GM12878 (cell line): Measurements from ENCODE around the gene ZWINT. TPM values are rescaled to one million over a fixed set of nuclear protein-coding genes. Genes with fewer than 3 reads are reported as not detected.

ENCODE experiments used
- ATAC-seq: fragments of 200-7000 bp; cut with Tn5 transposase; 3 replicates; pipeline ENCODE4 v1.9.1; 2020; ENCODE audit warnings: mild to moderate bottlenecking, moderate library complexity
- BruUV-seq: library from RNA; stranded (reverse); fragments of 400-500 nt; replicated peaks from 2 replicates; lab custom pipeline; 2021; lab: Mats Ljungman, UMichigan
- CTCF ChIA-PET: fragments of 300-600 bp; sonication (Branson Sonifier 250); formaldehyde crosslinking; extraction: SDS; loops from one replicate; lab custom pipeline; 2021; ENCODE audit warnings: inconsistent platforms; lab: Yijun Ruan, JAX
- POLR2A ChIA-PET: fragments of 350-600 bp; formaldehyde crosslinking; extraction: SDS; loops from one replicate; lab custom pipeline; 2021; ENCODE audit warnings: inconsistent platforms; lab: Charles Lee
- RAD21 ChIA-PET: fragments of 300-600 bp; sonication (Branson Sonifier 250); formaldehyde crosslinking; loops from one replicate; lab custom pipeline; 2023; ENCODE audit warnings: antibody characterized with exemption; ENCODE audit not compliant: unreplicated experiment; lab: Charles Lee
- SMC1A ChIA-PET: fragments of 300-600 bp; sonication (Branson Sonifier 250); formaldehyde crosslinking; loops from one replicate; lab custom pipeline; 2023; ENCODE audit not compliant: unreplicated experiment, uncharacterized antibody; lab: Charles Lee
- DNase-seq: peaks from one replicate; pipeline ENCODE4 v3.0.0-alpha.2; 2011; ENCODE audit warnings: low read depth, low spot score
- FAIRE-seq: peaks from 3 replicates; lab custom pipeline; 2011; peaks lifted over from hg19 to GRCh38; lab: Jason Lieb, UNC
- H2AFZ ChIP-seq: 2 replicates; pipeline ENCODE4 v1.6.0; 2011; ENCODE audit warnings: low read depth, low read length, control low read depth; ENCODE audit not compliant: control insufficient read depth
- H3K27ac ChIP-seq: 2 replicates; pipeline ENCODE4 v1.5.1; 2011; ENCODE audit warnings: control low read depth; ENCODE audit not compliant: control insufficient read depth, insufficient read depth
- H3K27me3 ChIP-seq, 2 experiments: replicated peaks in 1 of 2; 2 replicates each; pipeline versions ENCODE4 v1.6.0 to v1.6.1; 2011; ENCODE audit warnings: low read length in 1 of 2; ENCODE audit not compliant: control insufficient read depth in 2 of 2, insufficient read depth in 2 of 2
- H3K36me3 ChIP-seq, 2 experiments: 2 replicates each; pipeline ENCODE4 v1.5.1; 2011; ENCODE audit warnings: low read length in 1 of 2; ENCODE audit not compliant: control insufficient read depth in 2 of 2, insufficient read depth in 2 of 2
- H3K4me1 ChIP-seq: 2 replicates; pipeline ENCODE4 v1.6.1; 2011; ENCODE audit warnings: mild to moderate bottlenecking, low read length, moderate library complexity, mixed read lengths; ENCODE audit not compliant: control insufficient read depth, insufficient read depth
- H3K4me2 ChIP-seq: 2 replicates; pipeline ENCODE4 v1.6.0; 2011; ENCODE audit warnings: control low read depth; ENCODE audit not compliant: control insufficient read depth, insufficient read depth
- H3K4me3 ChIP-seq: fragments of 200-600 bp; sonication (generic); 2 replicates; pipeline ENCODE4 v1.5.1; 2016
- H3K79me2 ChIP-seq: 2 replicates; pipeline ENCODE4 v1.6.0; 2011; ENCODE audit warnings: low read length; ENCODE audit not compliant: control insufficient read depth, insufficient read depth
- H3K9ac ChIP-seq: 2 replicates; pipeline ENCODE4 v1.8.0; 2011; ENCODE audit warnings: low read length, control low read depth, mixed read lengths; ENCODE audit not compliant: control insufficient read depth, insufficient read depth
- H3K9me3 ChIP-seq: replicated peaks from 3 replicates; pipeline ENCODE4 v1.5.1; 2011; ENCODE audit warnings: mild to moderate bottlenecking, low read length; ENCODE audit not compliant: control insufficient read depth, insufficient read depth
- H4K20me1 ChIP-seq: 2 replicates; pipeline ENCODE4 v1.6.0; 2011; ENCODE audit not compliant: control insufficient read depth, insufficient read depth
- ATF7 ChIP-seq: fragments of 450-650 bp; IDR thresholded peaks from 2 replicates; pipeline ENCODE4 v1.6.1; 2016; ENCODE audit warnings: low read depth, mild to moderate bottlenecking
- BHLHE40 ChIP-seq, 2 experiments: fragments of 450-650 bp in 1 of 2; IDR thresholded peaks; 2 replicates each; pipeline ENCODE4 v1.6.1; 2011 to 2017; ENCODE audit warnings: low read depth in 2 of 2, borderline replicate concordance in 1 of 2, improper control_type of control experiment in 1 of 2, low read length in 1 of 2, mild to moderate bottlenecking in 1 of 2
- CEBPB ChIP-seq, 2 experiments: fragments of 150-350 bp in 1 of 2; IDR thresholded peaks; 2 replicates each; pipeline ENCODE4 v1.6.1; 2012 to 2014; ENCODE audit warnings: low read depth in 2 of 2, low read length in 2 of 2, borderline replicate concordance in 1 of 2, inconsistent platforms in 1 of 2
- CREB1 ChIP-seq: IDR thresholded peaks from 2 replicates; pipeline ENCODE4 v1.6.1; 2012; ENCODE audit warnings: low read depth, mild to moderate bottlenecking, inconsistent platforms
- EED ChIP-seq: sonication (generic); IDR thresholded peaks from 2 replicates; pipeline ENCODE4 v1.6.1; 2016; ENCODE audit warnings: antibody characterized with exemption, low read depth
- EGR1 ChIP-seq, 2 experiments: IDR thresholded peaks; 1 replicate in 1 of 2; 2 replicates in 1 of 2; pipeline ENCODE4 v1.6.1; 2011 to 2012; ENCODE audit warnings: low read depth in 2 of 2, low read length in 2 of 2, borderline replicate concordance in 1 of 2, mild to moderate bottlenecking in 1 of 2, moderate library complexity in 1 of 2
- FOXM1 ChIP-seq: IDR thresholded peaks from 2 replicates; pipeline ENCODE4 v1.6.1; 2012; ENCODE audit warnings: low read depth, mild to moderate bottlenecking, inconsistent platforms, low read length, moderate library complexity
- IKZF2 ChIP-seq, 2 experiments: fragments of 450-650 bp; IDR thresholded peaks; 2 replicates each; pipeline ENCODE4 v1.6.1; 2017; ENCODE audit warnings: mild to moderate bottlenecking in 2 of 2, moderate library complexity in 2 of 2
- JUNB ChIP-seq: IDR thresholded peaks from 2 replicates; pipeline ENCODE4 v1.6.1; 2016; ENCODE audit warnings: antibody characterized with exemption, mild to moderate bottlenecking
- MEF2A ChIP-seq: IDR thresholded peaks from 2 replicates; pipeline ENCODE4 v1.6.1; 2011; ENCODE audit warnings: low read depth, mild to moderate bottlenecking, low read length, moderate library complexity; ENCODE audit not compliant: insufficient read depth
- MEF2B ChIP-seq: fragments of 450-650 bp; IDR thresholded peaks from 2 replicates; pipeline ENCODE4 v1.6.1; 2018; ENCODE audit warnings: mild to moderate bottlenecking, moderate library complexity; ENCODE audit not compliant: partially characterized antibody, poor library complexity, severe bottlenecking
- MTA2 ChIP-seq: fragments of 450-650 bp; IDR thresholded peaks from 2 replicates; pipeline ENCODE4 v1.6.1; 2016; ENCODE audit warnings: low read depth, mild to moderate bottlenecking, moderate library complexity
- NFIC ChIP-seq: IDR thresholded peaks from 2 replicates; pipeline ENCODE4 v1.6.1; 2012; ENCODE audit warnings: low read depth, mild to moderate bottlenecking, inconsistent platforms, low read length, moderate library complexity
- NFXL1 ChIP-seq: fragments of 450-650 bp; IDR thresholded peaks from 2 replicates; pipeline ENCODE4 v1.6.1; 2017; ENCODE audit warnings: antibody characterized with exemption, mild to moderate bottlenecking, borderline replicate concordance
- NR2F1 ChIP-seq: fragments of 450-650 bp; conservative IDR thresholded peaks from 2 replicates; pipeline ENCODE4 v1.6.1; 2017; ENCODE audit warnings: mild to moderate bottlenecking
- SIN3A ChIP-seq: IDR thresholded peaks from 2 replicates; pipeline ENCODE4 v1.6.1; 2012; ENCODE audit warnings: low read depth, low read length, improper control_type of control experiment
- SREBF1 ChIP-seq: IDR thresholded peaks from 2 replicates; pipeline ENCODE4 v1.6.1; 2012; ENCODE audit warnings: mild to moderate bottlenecking, low read length
- TCF7 ChIP-seq: IDR thresholded peaks from 2 replicates; pipeline ENCODE4 v1.6.1; 2014; ENCODE audit warnings: antibody characterized with exemption, borderline replicate concordance
- ZNF217 ChIP-seq: fragments of 450-650 bp; IDR thresholded peaks from 2 replicates; pipeline ENCODE4 v1.6.1; 2017; ENCODE audit warnings: antibody characterized with exemption, mild to moderate bottlenecking
- in situ Hi-C: fragments of 300-500 bp; cut with MboI; formaldehyde crosslinking; loops from 9 replicates; pipeline ENCODE4 v1.14.3; 2018; ENCODE audit warnings: mixed read lengths
- intact Hi-C: fragments of 100-400 bp; cut with micrococcal nuclease; formaldehyde crosslinking; loops from one replicate; pipeline ENCODE4 v1.14.2; 2022; ENCODE audit not compliant: unreplicated experiment
- polyA plus RNA-seq, 11 experiments: library from polyadenylated mRNA; depleted of rRNA in 4 of 11; unstranded in 6 of 11; stranded (reverse) in 5 of 11; fragments of >200 nt; fragmentation: Nextera tagmentation in 4 of 11; fragmentation: Illumina TruSeq in 1 of 11; extraction: Ambion mirVana in 4 of 11; extraction: Trizol in 1 of 11; gene quantifications; 1 replicate in 1 of 11; 2 replicates in 10 of 11; pipeline versions ENCODE4 v1.2.1 to v1.2.3, GENCODE V29; 2011 to 2016; ENCODE audit warnings: inconsistent platforms in 2 of 11, missing spikeins in 2 of 11, low read depth in 1 of 11
- total RNA-seq, 4 experiments: library from RNA; depleted of rRNA in 3 of 4; stranded (reverse); fragments of >200 nt in 3 of 4; fragmentation: Illumina TruSeq in 1 of 4; extraction: Trizol in 1 of 4; gene quantifications; 2 replicates each; pipeline versions ENCODE4 v1.2.1 to v1.2.3, GENCODE V29; 2013 to 2021
- TF ChIP-seq, protein P1 (sequence below): IDR thresholded peaks from 2 replicates; pipeline ENCODE4 v1.6.1; 2012; ENCODE audit warnings: low read length, inconsistent platforms
- TF ChIP-seq, protein P2 (sequence below): IDR thresholded peaks from 2 replicates; pipeline ENCODE4 v1.6.1; 2011; ENCODE audit warnings: borderline replicate concordance, low read depth, mild to moderate bottlenecking, moderate library complexity, low read length; ENCODE audit not compliant: insufficient read depth, poor library complexity, severe bottlenecking
- TF ChIP-seq, protein P3 (sequence below): fragments of 450-650 bp; IDR thresholded peaks from 2 replicates; pipeline ENCODE4 v1.6.1; 2017; ENCODE audit warnings: low read depth, mild to moderate bottlenecking, moderate library complexity

The ZWINT gene
- total and polyA plus RNA-seq, 10 of the 15 experiments (the other 5 are each of a cell fraction or from before 2014, with no cell fraction given) = 98.7 to 324 (median 138) TPM

DNA sequence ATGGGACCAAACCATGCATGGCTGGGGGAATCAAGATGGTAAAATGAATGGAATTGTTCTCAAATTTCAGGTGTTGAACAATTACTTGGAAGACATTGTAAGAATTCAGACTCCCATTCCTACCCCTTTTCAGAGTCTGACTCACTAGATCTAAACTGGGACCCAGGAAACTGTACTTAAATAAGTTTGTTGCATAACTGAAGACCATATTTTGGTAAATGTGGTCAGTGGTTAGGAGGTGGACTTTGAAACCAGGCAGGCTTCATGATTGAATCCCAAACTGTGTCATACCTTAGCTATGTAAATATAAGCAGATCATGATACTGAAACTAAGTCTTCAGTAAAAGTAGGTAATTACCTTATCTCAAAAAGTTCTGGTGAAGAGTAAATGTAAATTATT, 41.7 kb downstream of the ZWINT start:
- Histone ChIP-seq H3K27ac (no peak overlapping the region; the same call in 1 of the 2 replicates), H3K4me1 (no peaks in the 10 kb centered on the region), H3K79me2 (no peaks in the 10 kb centered on the region), H4K20me1 (no peaks in the 10 kb centered on the region), H3K36me3 (no peaks in the 10 kb centered on the region), H2AFZ (no peak overlapping the region), H3K27me3 (no peaks in the 10 kb centered on the region; a peak in 1 of 4 replicates), H3K9me3 (no peaks in the 10 kb centered on the region), H3K4me3 (no peak overlapping the region), H3K9ac (no peak overlapping the region), H3K4me2 (no peak overlapping the region)
- DNase-seq (peak; percentile 57), ATAC-seq (peak; percentile 94), FAIRE-seq (peak; percentile 90)
- ChIA-PET RAD21 (no interaction called here), CTCF (no interaction called here), POLR2A (no interaction called here), SMC1A (interaction anchor here (0.8 to 1.5 kb wide), 8 partner anchors 9 to 117 kb away, joined by 3 to 4 read pairs (median 3); partner anchors contain the start of gene ZWINT)
- BruUV-seq = no TSS peak
- in situ Hi-C loops (no loop called here), intact Hi-C loops (loop anchor here (1.0 kb wide), 1 partner anchor 42 kb away; the partner anchor contains the start of gene ZWINT)
- TF ChIP-seq, protein P1, sequence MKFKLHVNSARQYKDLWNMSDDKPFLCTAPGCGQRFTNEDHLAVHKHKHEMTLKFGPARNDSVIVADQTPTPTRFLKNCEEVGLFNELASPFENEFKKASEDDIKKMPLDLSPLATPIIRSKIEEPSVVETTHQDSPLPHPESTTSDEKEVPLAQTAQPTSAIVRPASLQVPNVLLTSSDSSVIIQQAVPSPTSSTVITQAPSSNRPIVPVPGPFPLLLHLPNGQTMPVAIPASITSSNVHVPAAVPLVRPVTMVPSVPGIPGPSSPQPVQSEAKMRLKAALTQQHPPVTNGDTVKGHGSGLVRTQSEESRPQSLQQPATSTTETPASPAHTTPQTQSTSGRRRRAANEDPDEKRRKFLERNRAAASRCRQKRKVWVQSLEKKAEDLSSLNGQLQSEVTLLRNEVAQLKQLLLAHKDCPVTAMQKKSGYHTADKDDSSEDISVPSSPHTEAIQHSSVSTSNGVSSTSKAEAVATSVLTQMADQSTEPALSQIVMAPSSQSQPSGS = peak; percentile 91
- TF ChIP-seq ZNF217 (peak; percentile 94), MEF2B (peak; percentile 77), SREBF1 (no peak), ATF7 (peak; percentile 83), SIN3A (no peak), CREB1 (peak; percentile 56), MTA2 (peak; percentile 88), MEF2A (peak; percentile 96), TCF7 (peak; percentile 73), BHLHE40 (IDR thresholded peaks at IDR 0.05; ENCODE audit: borderline replicate concordance in 1 of 2, low read depth in 2 of 2, low read length in 1 of 2) (peak; percentile 32 to 56; a peak in 1 of 4 replicates), NFXL1 (no peak), EED (peak; percentile 90), NFIC (peak; percentile 98), CEBPB (IDR thresholded peaks at IDR 0.05; ENCODE audit: borderline replicate concordance in 1 of 2, low read depth in 2 of 2, low read length in 2 of 2) (peak in 1 of 2 experiments; percentile 93; a peak in 2 of 4 replicates), IKZF2 (IDR thresholded peaks at IDR 0.05) (peak; percentile 89 to 91), EGR1 (IDR thresholded peaks at IDR 0.05; ENCODE audit: borderline replicate concordance in 1 of 2, low read depth in 2 of 2, low read length in 2 of 2) (no peak), FOXM1 (peak; percentile 93), NR2F1 (0 out of 2 replicates have a peak, but pooled peaks have one; percentile 10), JUNB (peak; percentile 94)
- TF ChIP-seq, protein P2, sequence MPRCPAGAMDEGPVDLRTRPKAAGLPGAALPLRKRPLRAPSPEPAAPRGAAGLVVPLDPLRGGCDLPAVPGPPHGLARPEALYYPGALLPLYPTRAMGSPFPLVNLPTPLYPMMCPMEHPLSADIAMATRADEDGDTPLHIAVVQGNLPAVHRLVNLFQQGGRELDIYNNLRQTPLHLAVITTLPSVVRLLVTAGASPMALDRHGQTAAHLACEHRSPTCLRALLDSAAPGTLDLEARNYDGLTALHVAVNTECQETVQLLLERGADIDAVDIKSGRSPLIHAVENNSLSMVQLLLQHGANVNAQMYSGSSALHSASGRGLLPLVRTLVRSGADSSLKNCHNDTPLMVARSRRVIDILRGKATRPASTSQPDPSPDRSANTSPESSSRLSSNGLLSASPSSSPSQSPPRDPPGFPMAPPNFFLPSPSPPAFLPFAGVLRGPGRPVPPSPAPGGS = peak; percentile 18
- TF ChIP-seq, protein P3, sequence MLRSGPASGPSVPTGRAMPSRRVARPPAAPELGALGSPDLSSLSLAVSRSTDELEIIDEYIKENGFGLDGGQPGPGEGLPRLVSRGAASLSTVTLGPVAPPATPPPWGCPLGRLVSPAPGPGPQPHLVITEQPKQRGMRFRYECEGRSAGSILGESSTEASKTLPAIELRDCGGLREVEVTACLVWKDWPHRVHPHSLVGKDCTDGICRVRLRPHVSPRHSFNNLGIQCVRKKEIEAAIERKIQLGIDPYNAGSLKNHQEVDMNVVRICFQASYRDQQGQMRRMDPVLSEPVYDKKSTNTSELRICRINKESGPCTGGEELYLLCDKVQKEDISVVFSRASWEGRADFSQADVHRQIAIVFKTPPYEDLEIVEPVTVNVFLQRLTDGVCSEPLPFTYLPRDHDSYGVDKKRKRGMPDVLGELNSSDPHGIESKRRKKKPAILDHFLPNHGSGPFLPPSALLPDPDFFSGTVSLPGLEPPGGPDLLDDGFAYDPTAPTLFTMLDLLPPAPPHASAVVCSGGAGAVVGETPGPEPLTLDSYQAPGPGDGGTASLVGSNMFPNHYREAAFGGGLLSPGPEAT = peak; percentile 58; the same call in 1 of the 2 replicates
